PC-9 (cell line): ENCODE data around the gene GNG7. TPM values are rescaled to one million over a fixed set of nuclear protein-coding genes. Genes with fewer than 3 reads are reported as not detected.
A peak's percentile ranks its signal among the peaks of the same experiment; 100 is the strongest.
"Not testable (repeated sequence)": the region's sequence is repeated elsewhere in the genome, so short reads cannot be mapped to it uniquely, and the experiment has no call there.

ENCODE experiments used
- BruUV-seq: library from RNA; stranded (reverse); fragments of 400-500 nt; replicated peaks from 2 replicates; lab custom pipeline; 2021; lab: Mats Ljungman, UMichigan
- CTCF ChIA-PET: fragments of 300-600 bp; sonication (Branson Sonifier 250); formaldehyde crosslinking; loops from one replicate; lab custom pipeline; 2022; ENCODE audit warnings: antibody characterized with exemption; lab: Charles Lee
- POLR2A ChIA-PET: fragments of 300-600 bp; sonication (Branson Sonifier 250); formaldehyde crosslinking; loops from one replicate; lab custom pipeline; 2022; ENCODE audit warnings: antibody characterized with exemption; ENCODE audit not compliant: unreplicated experiment; lab: Charles Lee
- DNase-seq, 2 experiments: peaks; one replicate each; pipeline versions ENCODE4 v3.0.0 to v3.0.0-alpha.2; 2015 to 2022; ENCODE audit warnings: mixed read lengths in 1 of 2
- H2AFZ ChIP-seq: fragments of 200-600 bp; sonication (generic); 2 replicates; pipeline ENCODE4 v1.8.1; 2017; ENCODE audit warnings: antibody characterized with exemption
- H3F3A ChIP-seq: fragments of 200-600 bp; sonication (generic); 2 replicates; pipeline ENCODE4 v1.8.1; 2017; ENCODE audit warnings: antibody characterized with exemption, mild to moderate bottlenecking, low read depth; ENCODE audit not compliant: insufficient read depth
- H3K27ac ChIP-seq: fragments of 200-600 bp; sonication (generic); 2 replicates; pipeline ENCODE4 v1.6.1; 2016; ENCODE audit warnings: mixed run types
- H3K27me3 ChIP-seq: fragments of 200-600 bp; sonication (generic); 2 replicates; pipeline ENCODE4 v1.6.1; 2016; ENCODE audit warnings: low read depth, mixed run types; ENCODE audit not compliant: insufficient read depth
- H3K36me3 ChIP-seq: fragments of 200-600 bp; sonication (generic); 2 replicates; pipeline ENCODE4 v1.6.1; 2016; ENCODE audit warnings: low read depth, mixed run types
- H3K4me1 ChIP-seq: fragments of 200-600 bp; sonication (generic); replicated peaks from 2 replicates; pipeline ENCODE4 v1.6.1; 2016; ENCODE audit warnings: mixed run types; ENCODE audit not compliant: insufficient read depth
- H3K4me2 ChIP-seq: fragments of 200-600 bp; sonication (generic); 2 replicates; pipeline ENCODE4 v1.6.1; 2017; ENCODE audit warnings: mixed run types
- H3K4me3 ChIP-seq: fragments of 200-600 bp; sonication (generic); 2 replicates; pipeline ENCODE4 v1.6.1; 2016; ENCODE audit warnings: mixed run types
- H3K79me2 ChIP-seq: fragments of 200-600 bp; sonication (generic); 2 replicates; pipeline ENCODE4 v1.6.1; 2017; ENCODE audit warnings: low read depth, mixed run types
- H3K9me2 ChIP-seq: fragments of 200-600 bp; sonication (generic); 2 replicates; pipeline ENCODE4 v1.8.1; 2017; ENCODE audit warnings: mild to moderate bottlenecking; ENCODE audit not compliant: insufficient read depth
- H3K9me3 ChIP-seq: fragments of 200-600 bp; sonication (generic); 2 replicates; pipeline ENCODE4 v1.8.1; 2016; ENCODE audit warnings: low read depth; ENCODE audit not compliant: insufficient read depth
- H4K20me1 ChIP-seq: fragments of 200-600 bp; sonication (generic); 2 replicates; pipeline ENCODE4 v1.8.1; 2017; ENCODE audit not compliant: insufficient read depth
- EZH2 ChIP-seq: fragments of 200-600 bp; sonication (generic); IDR thresholded peaks from 2 replicates; pipeline ENCODE4 v1.8.0; 2017; ENCODE audit warnings: antibody characterized with exemption, low read depth
- intact Hi-C: fragments of 100-400 bp; cut with micrococcal nuclease; formaldehyde crosslinking; loops from one replicate; pipeline ENCODE4 v1.10.0; 2022; ENCODE audit not compliant: unreplicated experiment
- total RNA-seq: library from RNA; stranded (reverse); gene quantifications from 2 replicates; pipeline ENCODE4 v1.2.3, GENCODE V29; 2021
- TF ChIP-seq, protein P1 (sequence below): fragments of 200-600 bp; sonication (generic); conservative IDR thresholded peaks from 2 replicates; pipeline ENCODE4 v1.6.1; 2017; ENCODE audit warnings: mixed run types, antibody characterized with exemption, mild to moderate bottlenecking, moderate library complexity

The GNG7 gene
- total RNA-seq, 1 experiment from 2014 or later: 2.8 TPM

GRCh38 chr19:2574478-2574931 lies 128.0 kb downstream of the GNG7 start:
- Histone ChIP-seq H3K4me3 (no peak overlapping the region), H3K9me3 (no peaks in the 10 kb centered on the region), H3K79me2 (no peaks in the 10 kb centered on the region), H3K27ac (no peak overlapping the region), H3K4me1 (peaks cover 25% of the 10 kb centered on the region), H3K27me3 (no peaks in the 10 kb centered on the region), H3K4me2 (no peak overlapping the region), H2AFZ (no peak overlapping the region), H3F3A (peaks cover 18% of the 10 kb centered on the region), H3K9me2 (no peaks in the 10 kb centered on the region), H3K36me3 (no peaks in the 10 kb centered on the region), H4K20me1 (no peaks in the 10 kb centered on the region)
- CTCF ChIA-PET: no interaction called here
- POLR2A ChIA-PET: no interaction called here
- no TSS peak for BruUV-seq
- DNase-seq: no peak
- intact Hi-C loops: no loop called here
- TF ChIP-seq, protein P1, sequence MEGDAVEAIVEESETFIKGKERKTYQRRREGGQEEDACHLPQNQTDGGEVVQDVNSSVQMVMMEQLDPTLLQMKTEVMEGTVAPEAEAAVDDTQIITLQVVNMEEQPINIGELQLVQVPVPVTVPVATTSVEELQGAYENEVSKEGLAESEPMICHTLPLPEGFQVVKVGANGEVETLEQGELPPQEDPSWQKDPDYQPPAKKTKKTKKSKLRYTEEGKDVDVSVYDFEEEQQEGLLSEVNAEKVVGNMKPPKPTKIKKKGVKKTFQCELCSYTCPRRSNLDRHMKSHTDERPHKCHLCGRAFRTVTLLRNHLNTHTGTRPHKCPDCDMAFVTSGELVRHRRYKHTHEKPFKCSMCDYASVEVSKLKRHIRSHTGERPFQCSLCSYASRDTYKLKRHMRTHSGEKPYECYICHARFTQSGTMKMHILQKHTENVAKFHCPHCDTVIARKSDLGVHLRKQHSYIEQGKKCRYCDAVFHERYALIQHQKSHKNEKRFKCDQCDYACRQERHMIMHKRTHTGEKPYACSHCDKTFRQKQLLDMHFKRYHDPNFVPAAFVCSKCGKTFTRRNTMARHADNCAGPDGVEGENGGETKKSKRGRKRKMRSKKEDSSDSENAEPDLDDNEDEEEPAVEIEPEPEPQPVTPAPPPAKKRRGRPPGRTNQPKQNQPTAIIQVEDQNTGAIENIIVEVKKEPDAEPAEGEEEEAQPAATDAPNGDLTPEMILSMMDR: no peak
- TF ChIP-seq EZH2: no peak

GRCh38 chr19:2573916-2574315 lies 128.6 kb downstream of the GNG7 start:
- CTCF ChIA-PET: no interaction called here

DNA sequence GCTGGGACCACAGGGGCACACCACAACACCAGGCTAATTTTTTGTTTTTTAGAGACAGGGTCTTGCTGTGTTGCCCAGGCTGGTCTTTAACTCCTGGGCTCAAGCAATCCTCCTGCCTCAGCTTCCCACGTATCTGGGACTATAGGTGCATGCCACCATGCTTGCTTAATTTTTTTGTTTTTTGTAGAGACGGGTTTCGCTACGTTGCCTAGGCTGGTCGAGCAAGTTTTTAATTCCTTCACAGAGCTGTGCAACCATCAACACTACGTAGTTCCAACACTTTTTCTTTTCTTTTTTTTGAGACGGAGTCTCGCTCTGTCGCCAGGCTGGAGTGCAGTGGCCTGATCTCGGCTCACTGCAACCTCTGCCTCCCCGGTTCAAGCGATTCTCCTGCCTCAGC lies 130.3 kb downstream of the GNG7 start:
- H4K20me1 ChIP-seq, H3K27me3 ChIP-seq, H3K4me3 ChIP-seq, BruUV-seq, H3K9me3 ChIP-seq, H3K9me2 ChIP-seq, intact Hi-C loops, POLR2A ChIA-PET, CTCF ChIA-PET, H3K36me3 ChIP-seq, H3K79me2 ChIP-seq: not testable (repeated sequence)
- peaks cover 10% of the 10 kb centered on the region for H3K4me1 ChIP-seq
- peaks cover 12% of the 10 kb centered on the region; the same call in 1 of the 2 replicates for H3F3A ChIP-seq
- H3K27ac ChIP-seq: peak overlapping the region; percentile 26; the same call in 1 of the 2 replicates
- DNase-seq: peak in 1 of 2 experiments; percentile 68
- H2AFZ ChIP-seq: 0 out of 2 replicates have a peak overlapping the region, but pooled peaks have one; percentile 33
- peak overlapping the region; percentile 46 for H3K4me2 ChIP-seq

More at GRCh38 chr19:2573916-2574315, 128.6 kb downstream of the GNG7 start:
- H3K4me2 ChIP-seq: no peak overlapping the region
- TF ChIP-seq, protein P1: no peak
- TF ChIP-seq EZH2: no peak
- POLR2A ChIA-PET: no interaction called here
- H3K9me2 ChIP-seq: no peaks in the 10 kb centered on the region
- H3K79me2 ChIP-seq: no peaks in the 10 kb centered on the region
- H3K4me3 ChIP-seq: no peak overlapping the region
- no TSS peak for BruUV-seq
- no peaks in the 10 kb centered on the region for H3K27me3 ChIP-seq
- no peaks in the 10 kb centered on the region for H4K20me1 ChIP-seq
- peaks cover 25% of the 10 kb centered on the region for H3K4me1 ChIP-seq
- H2AFZ ChIP-seq: no peak overlapping the region
- H3K9me3 ChIP-seq: no peaks in the 10 kb centered on the region
- H3K36me3 ChIP-seq: no peaks in the 10 kb centered on the region
- H3K27ac ChIP-seq: no peak overlapping the region
- intact Hi-C loops: no loop called here
- H3F3A ChIP-seq: peaks cover 17% of the 10 kb centered on the region
- DNase-seq: no peak
